OCI-LY1 (cell line): ENCODE results near the gene UBAP1.

ENCODE experiments used
- EZH2 ChIP-seq: fragments of 200-600 bp; sonication (generic), shearing (Covaris generic); IDR thresholded peaks from 2 replicates; pipeline ENCODE4 v1.8.0; 2017; ENCODE audit warnings: borderline replicate concordance, mixed run types, mild to moderate bottlenecking, antibody characterized with exemption, low read length, moderate library complexity, mixed read lengths
- TF ChIP-seq, protein P1 (sequence below): fragments of 200-600 bp; sonication (generic), shearing (Covaris generic); IDR thresholded peaks from 2 replicates; pipeline ENCODE4 v1.5.1; 2017; ENCODE audit warnings: mild to moderate bottlenecking, antibody characterized with exemption, low read length, moderate library complexity, mixed read lengths

DNA sequence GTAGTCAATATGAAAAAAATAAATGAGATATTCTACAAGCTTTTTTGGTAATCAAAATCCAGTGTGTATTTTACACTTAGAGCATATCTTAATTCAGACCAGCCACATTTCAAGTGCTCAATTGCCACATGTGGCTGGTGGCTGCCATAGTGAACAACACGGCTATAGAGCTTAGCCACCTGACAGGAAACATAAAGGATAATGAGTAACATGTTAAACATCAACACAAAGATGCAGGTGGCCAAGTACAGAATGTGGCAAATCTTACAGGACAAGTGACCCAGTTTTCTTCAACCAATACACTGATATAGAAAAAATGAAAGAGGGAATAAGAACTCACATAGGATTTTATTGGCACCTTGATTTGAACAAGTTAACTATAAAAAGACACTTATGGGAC, 88.8 kb downstream of the UBAP1 start:
- TF ChIP-seq EZH2, result no peak
- TF ChIP-seq, protein P1, sequence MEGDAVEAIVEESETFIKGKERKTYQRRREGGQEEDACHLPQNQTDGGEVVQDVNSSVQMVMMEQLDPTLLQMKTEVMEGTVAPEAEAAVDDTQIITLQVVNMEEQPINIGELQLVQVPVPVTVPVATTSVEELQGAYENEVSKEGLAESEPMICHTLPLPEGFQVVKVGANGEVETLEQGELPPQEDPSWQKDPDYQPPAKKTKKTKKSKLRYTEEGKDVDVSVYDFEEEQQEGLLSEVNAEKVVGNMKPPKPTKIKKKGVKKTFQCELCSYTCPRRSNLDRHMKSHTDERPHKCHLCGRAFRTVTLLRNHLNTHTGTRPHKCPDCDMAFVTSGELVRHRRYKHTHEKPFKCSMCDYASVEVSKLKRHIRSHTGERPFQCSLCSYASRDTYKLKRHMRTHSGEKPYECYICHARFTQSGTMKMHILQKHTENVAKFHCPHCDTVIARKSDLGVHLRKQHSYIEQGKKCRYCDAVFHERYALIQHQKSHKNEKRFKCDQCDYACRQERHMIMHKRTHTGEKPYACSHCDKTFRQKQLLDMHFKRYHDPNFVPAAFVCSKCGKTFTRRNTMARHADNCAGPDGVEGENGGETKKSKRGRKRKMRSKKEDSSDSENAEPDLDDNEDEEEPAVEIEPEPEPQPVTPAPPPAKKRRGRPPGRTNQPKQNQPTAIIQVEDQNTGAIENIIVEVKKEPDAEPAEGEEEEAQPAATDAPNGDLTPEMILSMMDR, result no peak
